ENCODE results near the gene TMEM38A.
A peak's percentile ranks its signal among the peaks of the same experiment; 100 is the strongest.
"Not testable (repeated sequence)": the region's sequence is repeated elsewhere in the genome, so short reads cannot be mapped to it uniquely, and the experiment has no call there.

Gene TMEM38A

GRCh38 chr19:16638666-16639065 is 22.3 kb upstream of the TMEM38A start:
- ATAC-seq = no peak

- no peak for ATAC-seq
Measured at GRCh38 chr19:16640951-16641350, 20.0 kb upstream of the TMEM38A start.

GRCh38 chr19:16641695-16642094 is 19.2 kb upstream of the TMEM38A start:
- no peak for ATAC-seq

GRCh38 chr19:16645140-16645539 is 15.8 kb upstream of the TMEM38A start:
- no peak for ATAC-seq

- no peak for ATAC-seq
Measured at GRCh38 chr19:16649734-16650133, 11.2 kb upstream of the TMEM38A start.

- ATAC-seq = no peak
Measured at GRCh38 chr19:16650821-16651220, 10.1 kb upstream of the TMEM38A start.

GRCh38 chr19:16651421-16652188 is 9.3 kb upstream of the TMEM38A start:
- not testable (repeated sequence) for ATAC-seq

- ATAC-seq = no peak
Measured at GRCh38 chr19:16652854-16653253, 8.1 kb upstream of the TMEM38A start.

- ATAC-seq = peak in 1 of 2 donors; percentile 24
Measured at GRCh38 chr19:16654140-16654539, 6.8 kb upstream of the TMEM38A start.

GRCh38 chr19:16654627-16655026 is 6.3 kb upstream of the TMEM38A start:
- no peak for ATAC-seq

GRCh38 chr19:16655727-16656126 is 5.2 kb upstream of the TMEM38A start:
- no peak for ATAC-seq

- no peak for ATAC-seq
Measured at GRCh38 chr19:16657384-16657783, 3.6 kb upstream of the TMEM38A start.

- ATAC-seq = no peak
Measured at GRCh38 chr19:16659464-16659831, 1.5 kb upstream of the TMEM38A start.

- peak; percentile 99 for ATAC-seq
Measured at GRCh38 chr19:16659832-16660708, 869 bp upstream of the TMEM38A start, which contains the start of gene SMIM7. TSS of gene SMIM7 (minus strand) at chr19:16660144. CDS start at chr19:16660110, 34 bp downstream.

GRCh38 chr19:16661480-16662034 is 618 bp downstream of the TMEM38A start:
- no peak for ATAC-seq

GRCh38 chr19:16668176-16668575 is 7.2 kb downstream of the TMEM38A start:
- ATAC-seq = no peak

- not testable (repeated sequence) for ATAC-seq
Measured at GRCh38 chr19:16668702-16669101, 7.8 kb downstream of the TMEM38A start.

- ATAC-seq = no peak
Measured at GRCh38 chr19:16670291-16670690, 9.4 kb downstream of the TMEM38A start.

GRCh38 chr19:16671652-16672274 is 10.8 kb downstream of the TMEM38A start:
- ATAC-seq = no peak

GRCh38 chr19:16673231-16673630 is 12.3 kb downstream of the TMEM38A start:
- ATAC-seq = no peak

- ATAC-seq = not testable (repeated sequence)
Measured at GRCh38 chr19:16673839-16674238, 12.9 kb downstream of the TMEM38A start.

- no peak for ATAC-seq
Measured at GRCh38 chr19:16676101-16676798, 15.3 kb downstream of the TMEM38A start.
